Bronchial epithelial cell (primary cell): ENCODE results near the gene P4HTM. TPM values are rescaled to one million over a fixed set of nuclear protein-coding genes. Genes with fewer than 3 reads are reported as not detected.

Source experiments
- DNase-seq: peaks from one replicate; pipeline ENCODE4 v3.0.0-alpha.2; 2010; ENCODE audit warnings: low read depth
- FAIRE-seq: peaks from 2 replicates; lab custom pipeline; 2011; peaks lifted over from hg19 to GRCh38; lab: Jason Lieb, UNC
- H3K27me3 ChIP-seq: 2 replicates; pipeline ENCODE4 v1.5.1; 2011; ENCODE audit warnings: low read length; ENCODE audit not compliant: control insufficient read depth, insufficient read depth
- H3K36me3 ChIP-seq: 2 replicates; pipeline ENCODE4 v1.5.1; 2011; ENCODE audit warnings: low read length; ENCODE audit not compliant: control insufficient read depth, insufficient read depth
- H3K4me3 ChIP-seq: 2 replicates; pipeline ENCODE4 v1.5.1; 2011; ENCODE audit warnings: mild to moderate bottlenecking, low read depth, low read length, control low read depth
- total RNA-seq: library from RNA; depleted of rRNA; stranded (reverse); fragments of >200 nt; gene quantifications from 2 replicates; pipeline ENCODE4 v1.2.1, GENCODE V29; 2014
- TF ChIP-seq, protein P1 (sequence below): IDR thresholded peaks from 2 replicates; pipeline ENCODE4 v1.5.1; 2011; ENCODE audit warnings: mild to moderate bottlenecking, moderate library complexity, low read length, control low read depth, inconsistent platforms; ENCODE audit not compliant: insufficient read depth, severe bottlenecking

The P4HTM gene, protein sequence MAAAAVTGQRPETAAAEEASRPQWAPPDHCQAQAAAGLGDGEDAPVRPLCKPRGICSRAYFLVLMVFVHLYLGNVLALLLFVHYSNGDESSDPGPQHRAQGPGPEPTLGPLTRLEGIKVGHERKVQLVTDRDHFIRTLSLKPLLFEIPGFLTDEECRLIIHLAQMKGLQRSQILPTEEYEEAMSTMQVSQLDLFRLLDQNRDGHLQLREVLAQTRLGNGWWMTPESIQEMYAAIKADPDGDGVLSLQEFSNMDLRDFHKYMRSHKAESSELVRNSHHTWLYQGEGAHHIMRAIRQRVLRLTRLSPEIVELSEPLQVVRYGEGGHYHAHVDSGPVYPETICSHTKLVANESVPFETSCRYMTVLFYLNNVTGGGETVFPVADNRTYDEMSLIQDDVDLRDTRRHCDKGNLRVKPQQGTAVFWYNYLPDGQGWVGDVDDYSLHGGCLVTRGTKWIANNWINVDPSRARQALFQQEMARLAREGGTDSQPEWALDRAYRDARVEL
- 15.8 and 28.7 TPM in 2 replicates for total RNA-seq

DNA sequence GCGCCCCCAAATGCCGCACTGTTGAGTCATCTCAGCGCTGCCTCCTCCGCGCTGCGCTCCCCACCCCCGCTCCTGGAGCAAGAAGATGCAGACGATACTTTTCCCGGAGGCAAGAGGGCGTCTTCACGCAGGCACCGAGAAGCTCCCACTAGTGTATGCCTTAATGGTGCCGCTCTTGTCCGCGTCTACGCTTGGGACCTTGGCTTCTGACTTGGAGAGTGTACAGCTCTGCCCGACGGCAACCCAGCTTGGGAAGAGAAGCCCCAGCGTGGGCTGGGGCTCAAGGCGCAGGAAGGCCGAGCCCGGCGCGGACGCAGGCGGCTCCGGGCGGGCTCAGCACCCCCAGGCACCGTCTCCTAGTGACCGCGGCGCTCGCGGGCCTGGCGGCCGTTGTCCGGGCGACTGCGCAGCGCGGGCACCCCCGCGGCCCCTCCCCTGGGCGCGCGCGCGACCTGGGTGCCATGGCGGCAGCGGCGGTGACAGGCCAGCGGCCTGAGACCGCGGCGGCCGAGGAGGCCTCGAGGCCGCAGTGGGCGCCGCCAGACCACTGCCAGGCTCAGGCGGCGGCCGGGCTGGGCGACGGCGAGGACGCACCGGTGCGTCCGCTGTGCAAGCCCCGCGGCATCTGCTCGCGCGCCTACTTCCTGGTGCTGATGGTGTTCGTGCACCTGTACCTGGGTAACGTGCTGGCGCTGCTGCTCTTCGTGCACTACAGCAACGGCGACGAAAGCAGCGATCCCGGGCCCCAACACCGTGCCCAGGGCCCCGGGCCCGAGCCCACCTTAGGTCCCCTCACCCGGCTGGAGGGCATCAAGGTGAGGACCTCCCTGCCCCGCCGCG, at the start of gene P4HTM:
TSS of gene P4HTM (plus strand) at position 446 of the 840 bp plus-strand sequence. CDS start at position 462, 16 bp downstream.
- Histone ChIP-seq H3K4me3 (peak within 1 kb of the TSS; percentile 79), H3K36me3 (peaks cover 1% of the 10 kb centered on the region), H3K27me3 (no peaks in the 10 kb centered on the region)
- TF ChIP-seq, protein P1, sequence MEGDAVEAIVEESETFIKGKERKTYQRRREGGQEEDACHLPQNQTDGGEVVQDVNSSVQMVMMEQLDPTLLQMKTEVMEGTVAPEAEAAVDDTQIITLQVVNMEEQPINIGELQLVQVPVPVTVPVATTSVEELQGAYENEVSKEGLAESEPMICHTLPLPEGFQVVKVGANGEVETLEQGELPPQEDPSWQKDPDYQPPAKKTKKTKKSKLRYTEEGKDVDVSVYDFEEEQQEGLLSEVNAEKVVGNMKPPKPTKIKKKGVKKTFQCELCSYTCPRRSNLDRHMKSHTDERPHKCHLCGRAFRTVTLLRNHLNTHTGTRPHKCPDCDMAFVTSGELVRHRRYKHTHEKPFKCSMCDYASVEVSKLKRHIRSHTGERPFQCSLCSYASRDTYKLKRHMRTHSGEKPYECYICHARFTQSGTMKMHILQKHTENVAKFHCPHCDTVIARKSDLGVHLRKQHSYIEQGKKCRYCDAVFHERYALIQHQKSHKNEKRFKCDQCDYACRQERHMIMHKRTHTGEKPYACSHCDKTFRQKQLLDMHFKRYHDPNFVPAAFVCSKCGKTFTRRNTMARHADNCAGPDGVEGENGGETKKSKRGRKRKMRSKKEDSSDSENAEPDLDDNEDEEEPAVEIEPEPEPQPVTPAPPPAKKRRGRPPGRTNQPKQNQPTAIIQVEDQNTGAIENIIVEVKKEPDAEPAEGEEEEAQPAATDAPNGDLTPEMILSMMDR, result peak; percentile 42
- FAIRE-seq, result no peak
- DNase-seq, result peak; percentile 63

DNA sequence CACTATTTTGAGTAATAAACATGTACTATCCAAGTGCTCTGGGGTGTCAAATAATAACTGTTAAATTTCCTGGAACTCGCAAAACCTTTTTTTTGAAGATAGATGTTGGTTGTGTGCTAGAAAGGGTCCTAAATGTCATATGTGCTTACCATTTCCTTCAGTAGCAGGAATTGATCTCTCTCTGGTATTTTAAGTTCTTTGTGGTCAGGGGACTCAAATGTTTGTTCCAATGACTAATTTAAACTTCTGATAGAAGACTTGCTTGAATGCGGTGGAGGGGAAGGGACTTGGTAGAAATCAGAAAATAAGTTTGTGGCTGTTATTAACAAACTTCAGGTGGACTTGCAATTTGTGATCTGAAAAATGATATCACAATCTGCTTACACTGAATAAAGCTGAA, 44.6 kb upstream of the P4HTM start:
- Histone ChIP-seq H3K36me3 (no peaks in the 10 kb centered on the region), H3K27me3 (no peaks in the 10 kb centered on the region), H3K4me3 (no peak overlapping the region)
- FAIRE-seq (no peak), DNase-seq (no peak)
- TF ChIP-seq, protein P1, result no peak

DNA sequence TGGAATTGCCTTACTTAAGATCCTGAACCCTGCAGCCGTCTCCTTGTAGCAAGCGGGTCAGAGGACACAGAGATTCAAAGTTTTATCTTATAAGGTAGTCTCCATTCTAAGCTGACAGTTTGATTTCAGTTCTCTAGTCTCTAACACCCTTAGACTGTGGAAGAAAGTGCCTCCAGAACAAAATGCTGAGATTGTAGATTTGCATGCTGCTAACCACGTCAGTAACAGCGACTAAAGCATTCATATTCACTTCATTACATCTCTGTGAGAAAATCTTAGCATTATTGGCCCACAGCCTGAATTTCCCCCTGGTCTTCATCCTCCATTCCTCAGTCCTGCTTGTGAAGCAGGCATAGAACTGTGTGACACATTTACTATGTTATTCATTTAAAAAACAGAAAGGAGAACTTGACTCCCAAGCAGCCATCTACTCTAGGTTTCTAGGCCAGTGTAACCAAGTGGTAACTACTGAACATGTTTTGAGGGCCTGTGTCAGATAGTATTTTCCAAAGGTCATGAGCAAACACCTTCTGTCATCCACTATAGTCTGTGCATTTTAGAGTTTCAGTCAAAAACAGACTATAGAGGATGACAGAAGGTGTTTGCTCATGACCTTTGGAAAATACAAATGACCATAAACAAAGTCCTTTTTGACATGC, 44.0 kb upstream of the P4HTM start:
- Histone ChIP-seq H3K4me3 (no peak overlapping the region), H3K36me3 (no peaks in the 10 kb centered on the region)
- DNase-seq, result no peak

DNA sequence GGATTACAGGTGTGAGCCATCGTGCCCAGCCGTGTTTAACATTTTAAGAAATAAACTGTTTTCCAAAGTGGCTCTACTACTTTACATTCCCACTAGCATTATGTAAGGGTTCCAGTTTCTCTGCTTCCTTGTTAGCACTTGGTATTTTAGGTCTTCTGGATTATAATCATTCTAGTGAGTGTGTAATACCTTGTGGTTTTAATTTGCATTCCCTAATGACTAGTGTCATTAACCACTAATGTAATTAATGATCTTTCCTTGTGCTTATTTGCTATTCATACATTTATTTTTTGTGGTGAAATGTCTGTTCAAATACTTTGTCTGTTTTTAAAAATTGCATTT, 40.7 kb upstream of the P4HTM start:
- DNase-seq, result peak; percentile 4
- Histone ChIP-seq H3K27me3 (no peaks in the 10 kb centered on the region), H3K36me3 (peaks cover 3% of the 10 kb centered on the region), H3K4me3 (no peak overlapping the region)
- no peak for FAIRE-seq
- TF ChIP-seq, protein P1, result no peak

More for the DNA sequence above, 44.0 kb upstream of the P4HTM start:
- H3K27me3 ChIP-seq, result no peaks in the 10 kb centered on the region
- TF ChIP-seq, protein P1, result no peak
- FAIRE-seq, result no peak

DNA sequence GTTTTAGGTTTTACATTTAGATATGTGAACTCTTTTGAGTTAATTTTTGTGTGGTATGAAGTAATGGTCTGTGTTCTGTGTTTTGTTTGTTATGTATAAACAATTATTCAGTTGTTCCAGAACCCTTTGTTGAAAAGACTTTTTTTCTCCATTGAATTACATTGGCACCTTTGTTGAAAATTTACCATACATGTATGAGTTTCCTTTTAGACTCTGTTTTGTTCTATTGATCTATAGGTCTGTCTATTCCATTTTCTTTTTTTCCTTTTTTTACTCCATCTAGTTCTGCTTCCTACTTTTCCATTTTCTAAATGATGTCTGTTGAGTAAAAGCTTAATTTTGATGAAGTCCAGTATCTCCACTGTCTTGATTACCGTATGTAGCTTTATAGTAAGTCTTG, 40.0 kb upstream of the P4HTM start:
- DNase-seq, result no peak
- TF ChIP-seq, protein P1, result no peak
- Histone ChIP-seq H3K27me3 (no peaks in the 10 kb centered on the region), H3K36me3 (peaks cover 3% of the 10 kb centered on the region), H3K4me3 (no peak overlapping the region)
- FAIRE-seq, result no peak
